Activated gamma-delta T cell treated with anti-CD3 and anti-CD28 coated beads, Interleukin-2, amount 50 U/mL, for 16 hours (primary cell): Measurements from ENCODE around the gene MED13L.
"Not testable (repeated sequence)": the region's sequence is repeated elsewhere in the genome, so short reads cannot be mapped to it uniquely, and the experiment has no call there.

Source experiments
- DNase-seq: peaks from one replicate; pipeline ENCODE4 v3.0.0-alpha.2; 2020; ENCODE audit warnings: low read depth

Gene MED13L

DNA sequence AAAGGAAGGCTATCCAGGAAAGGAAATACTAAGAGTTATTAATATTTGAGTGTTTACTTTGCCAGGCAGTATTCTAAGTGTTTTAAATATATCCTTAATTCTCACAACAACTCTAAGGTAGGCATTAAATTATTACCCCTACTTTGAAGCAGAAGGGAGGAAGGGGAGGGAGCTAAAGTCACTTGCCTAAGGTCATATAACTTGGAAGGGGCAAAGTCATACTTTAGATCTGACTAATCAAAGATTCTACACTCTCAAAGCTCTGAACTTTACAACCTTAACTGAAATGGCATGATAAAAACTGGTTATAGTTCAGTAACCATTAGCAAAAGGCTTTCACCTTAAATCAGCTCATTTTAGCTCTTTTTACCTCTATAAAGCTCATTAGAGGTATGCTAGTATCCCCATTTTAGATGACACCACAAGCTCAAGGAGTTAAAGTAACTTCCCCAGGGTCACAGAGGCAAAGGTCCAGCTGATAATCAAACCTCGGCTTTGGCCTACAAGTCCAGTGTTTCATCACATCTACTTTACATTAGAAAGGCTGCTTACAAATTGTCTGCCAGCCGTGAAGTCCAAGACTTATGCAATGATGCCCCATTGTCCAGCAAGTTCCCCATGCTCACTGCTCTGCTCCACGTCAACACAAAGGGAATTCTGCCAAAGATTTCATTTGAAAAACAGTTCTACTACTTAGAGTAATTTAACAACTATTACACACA lies 223.9 kb downstream of the MED13L start:
- no peak for DNase-seq

DNA sequence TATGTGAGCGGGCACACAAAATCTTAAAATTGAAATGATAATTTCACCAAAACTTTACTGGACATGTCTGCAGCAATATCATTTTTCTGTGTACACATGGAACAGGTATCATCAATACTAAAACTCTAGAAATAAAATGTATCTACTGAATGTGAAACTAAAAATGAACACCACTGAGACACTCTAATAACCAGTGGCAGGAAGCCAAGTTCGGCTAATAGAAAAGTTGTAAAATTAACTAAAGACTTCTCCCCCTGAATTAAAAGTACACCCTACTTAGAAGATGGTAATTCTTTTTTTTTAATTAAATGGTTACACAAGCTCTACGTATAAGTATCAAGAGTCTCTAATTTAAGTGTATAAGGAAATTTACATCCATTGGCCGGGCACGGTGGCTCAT lies 227.2 kb downstream of the MED13L start:
- no peak for DNase-seq

- DNase-seq = no peak
Observed at GRCh38 chr12:116048879-116049278, 228.6 kb downstream of the MED13L start.

GRCh38 chr12:116046039-116046438 lies 231.5 kb downstream of the MED13L start:
- DNase-seq = no peak

DNA sequence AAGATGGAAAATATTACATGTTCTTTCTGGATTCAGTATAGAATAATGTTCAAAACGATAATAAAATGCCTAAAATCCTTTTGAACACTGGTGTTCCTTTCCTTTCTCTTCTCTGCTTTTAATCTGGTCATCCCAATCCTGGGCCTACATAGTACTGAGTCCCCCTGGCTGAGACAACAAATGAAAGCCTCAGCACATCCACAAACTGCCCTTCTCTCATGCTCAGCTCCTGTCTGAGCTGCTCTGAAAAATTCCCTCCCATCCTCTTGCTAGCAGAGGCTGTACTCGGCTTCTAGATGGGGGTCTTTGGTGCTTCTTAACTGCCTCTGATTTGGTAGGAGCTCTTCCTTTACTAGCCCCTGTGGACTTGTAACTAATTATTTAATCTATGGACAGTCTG lies 232.3 kb downstream of the MED13L start:
- DNase-seq = no peak

GRCh38 chr12:116043659-116044535 lies 233.6 kb downstream of the MED13L start:
- no peak for DNase-seq

DNA sequence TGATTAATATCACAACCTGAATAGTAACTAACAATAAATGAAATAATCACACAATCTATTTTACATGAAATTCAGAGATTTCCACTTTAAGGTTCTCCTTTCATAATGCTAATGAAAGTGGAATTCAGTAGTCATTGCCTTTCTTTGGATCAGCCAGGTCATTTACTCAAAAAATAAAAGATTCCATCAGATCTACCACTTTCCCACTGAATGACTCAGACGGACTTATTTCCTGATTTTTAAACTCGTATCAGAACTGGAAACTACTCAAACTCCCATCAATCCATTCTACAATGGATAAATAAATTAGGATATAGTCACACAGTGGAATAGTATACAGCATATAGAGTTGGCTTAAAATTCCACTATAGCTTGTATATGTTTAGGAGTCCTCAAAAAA lies 237.1 kb downstream of the MED13L start:
- DNase-seq = no peak

- DNase-seq = no peak
Observed at GRCh38 chr12:116039081-116039480, 238.4 kb downstream of the MED13L start.

DNA sequence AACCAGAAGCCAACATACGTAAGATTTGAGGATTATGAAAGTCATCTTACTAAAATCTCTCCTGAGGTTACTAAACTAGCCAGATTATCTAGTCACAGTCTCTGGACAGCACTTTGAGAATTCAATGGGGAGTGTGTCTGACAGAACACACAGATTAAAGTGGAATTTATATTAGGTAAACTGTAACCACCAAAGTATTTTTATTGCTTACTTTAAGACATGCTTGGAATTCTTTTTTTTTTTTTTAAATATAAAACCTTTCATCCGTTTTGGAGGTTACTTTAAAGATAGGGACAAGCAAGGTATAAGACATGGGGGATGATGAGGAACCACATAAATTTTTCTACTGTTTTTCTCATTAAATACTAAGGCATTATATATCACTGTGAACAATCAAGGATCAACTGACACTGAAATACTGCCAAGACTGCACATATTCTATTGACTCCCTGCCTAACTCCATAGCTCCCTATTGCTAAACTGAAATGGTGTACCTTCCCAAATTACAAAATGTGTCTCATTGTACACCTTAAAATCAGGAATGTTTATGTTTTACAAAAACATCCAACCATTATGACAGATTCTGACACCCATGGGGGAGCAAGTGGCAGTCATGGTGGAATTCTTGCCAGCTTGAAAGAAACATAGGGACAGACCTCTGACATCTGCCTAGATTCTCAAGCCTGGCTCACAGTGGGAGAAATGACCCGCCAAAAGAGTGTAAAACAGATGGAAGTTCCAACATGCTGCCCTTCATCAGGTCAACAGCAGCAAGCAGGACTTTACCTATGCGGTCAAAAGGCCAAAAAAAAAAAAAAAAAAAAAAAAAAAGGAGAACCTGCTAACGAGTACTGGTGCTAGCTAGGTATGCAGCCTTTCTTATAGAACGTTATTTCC lies 239.3 kb downstream of the MED13L start:
- no peak for DNase-seq

GRCh38 chr12:116033765-116034164 lies 243.7 kb downstream of the MED13L start:
- DNase-seq = no peak

DNA sequence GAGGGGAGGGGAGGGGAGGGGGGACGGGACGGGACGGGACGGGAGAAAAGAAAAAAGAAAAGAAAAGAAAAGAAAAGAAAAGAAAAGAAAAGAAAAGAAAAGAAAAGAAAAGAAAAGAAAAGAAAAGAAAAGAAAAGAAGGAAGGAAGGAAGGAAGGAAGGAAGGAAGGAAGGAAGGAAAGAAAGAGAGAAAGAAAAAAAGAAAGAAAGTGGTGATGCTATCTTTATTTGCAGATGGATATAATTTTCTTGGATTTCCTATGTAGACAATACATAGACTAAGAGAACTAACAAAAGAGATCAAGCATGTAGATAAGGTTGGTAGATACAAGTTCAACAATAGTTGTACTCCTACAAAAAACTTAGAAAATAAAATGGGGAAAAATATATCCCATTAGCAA lies 245.9 kb downstream of the MED13L start:
- DNase-seq = not testable (repeated sequence)

DNA sequence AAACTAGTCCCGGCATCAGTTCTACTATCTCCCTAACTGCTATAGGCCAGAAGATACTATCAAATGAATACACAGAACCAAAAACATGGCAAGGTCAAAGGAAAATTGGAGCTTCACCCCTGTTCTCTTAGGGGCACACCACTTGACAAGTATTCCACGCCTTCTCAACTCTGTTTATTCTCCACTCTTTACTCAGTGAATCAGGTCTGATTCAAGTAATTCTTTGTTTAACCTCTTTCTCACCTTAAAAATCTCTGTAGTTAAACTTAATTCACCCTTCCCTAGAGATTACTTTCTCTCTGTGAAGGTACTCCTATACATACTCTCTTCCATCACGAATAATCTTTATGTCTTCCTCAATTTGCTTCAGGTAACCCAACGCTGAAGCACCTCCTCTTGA lies 248.9 kb downstream of the MED13L start:
- DNase-seq = no peak

DNA sequence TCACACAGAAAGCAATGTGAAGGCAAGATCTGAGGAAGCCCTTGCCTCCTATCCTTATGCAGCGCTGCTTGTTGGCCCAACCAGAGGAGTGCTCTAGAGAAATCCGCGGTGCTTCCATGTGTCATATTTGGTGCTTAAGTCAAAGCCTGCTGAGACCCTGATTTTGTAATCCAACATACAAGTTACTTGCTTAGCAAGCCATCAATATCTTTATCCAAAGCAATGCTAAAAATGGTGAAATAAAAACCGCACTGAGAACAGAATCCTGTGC lies 250.0 kb downstream of the MED13L start:
- no peak for DNase-seq

DNA sequence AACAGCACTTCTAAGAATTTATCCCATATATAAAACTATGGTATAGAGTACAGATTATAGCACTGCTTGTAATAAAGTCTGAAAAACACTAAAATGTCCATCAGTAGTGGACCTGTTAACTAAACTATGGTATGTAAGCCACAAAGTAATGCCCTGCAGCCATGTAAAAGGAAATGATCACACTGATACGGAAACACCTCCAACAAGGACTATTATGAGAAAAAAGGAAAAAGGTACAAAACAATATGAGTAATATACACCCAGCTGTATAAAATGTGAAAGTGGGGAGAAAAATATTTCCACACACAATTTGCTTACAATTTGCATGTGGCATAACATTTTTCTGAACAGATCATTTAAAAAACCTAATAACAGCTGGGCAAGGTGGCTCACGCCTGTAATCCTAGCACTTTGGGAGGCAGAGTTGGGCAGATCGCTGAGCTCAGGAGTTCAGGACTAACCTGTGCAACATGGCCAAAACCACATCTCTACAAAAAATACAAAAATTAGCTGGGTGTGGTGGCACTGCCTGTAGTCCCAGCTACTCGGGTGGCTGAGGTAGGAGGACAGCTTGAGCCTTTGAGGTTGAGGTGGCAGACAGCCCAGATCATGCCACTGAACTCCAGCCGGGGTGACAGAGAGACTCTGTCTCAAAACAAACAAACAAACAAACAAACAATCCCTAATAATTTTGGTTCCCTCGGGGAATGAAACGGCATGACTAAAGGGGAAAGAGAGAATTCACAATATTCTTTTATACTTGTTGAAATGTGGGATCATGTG lies 250.5 kb downstream of the MED13L start:
- no peak for DNase-seq

- no peak for DNase-seq
Observed at GRCh38 chr12:116026346-116026745, 251.1 kb downstream of the MED13L start.

DNA sequence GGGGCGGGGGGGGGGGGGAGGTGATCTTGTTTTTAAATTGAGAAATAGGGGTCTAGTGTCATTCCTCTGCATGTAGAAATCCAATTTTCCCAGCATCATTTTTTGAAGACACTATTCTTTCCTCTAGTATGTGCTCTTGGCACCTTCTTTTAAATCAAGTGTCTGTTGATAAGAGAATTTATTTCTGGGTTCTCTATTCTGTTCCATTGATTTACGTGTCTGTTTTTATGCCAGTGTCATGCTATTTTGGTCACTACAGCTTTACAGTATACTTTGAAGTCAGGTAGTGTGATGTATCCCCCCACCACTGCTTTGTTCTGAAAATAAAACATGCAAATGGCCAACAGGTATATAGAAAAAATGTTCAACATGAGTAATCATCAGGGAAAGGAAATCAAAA lies 252.7 kb downstream of the MED13L start:
- no peak for DNase-seq

DNA sequence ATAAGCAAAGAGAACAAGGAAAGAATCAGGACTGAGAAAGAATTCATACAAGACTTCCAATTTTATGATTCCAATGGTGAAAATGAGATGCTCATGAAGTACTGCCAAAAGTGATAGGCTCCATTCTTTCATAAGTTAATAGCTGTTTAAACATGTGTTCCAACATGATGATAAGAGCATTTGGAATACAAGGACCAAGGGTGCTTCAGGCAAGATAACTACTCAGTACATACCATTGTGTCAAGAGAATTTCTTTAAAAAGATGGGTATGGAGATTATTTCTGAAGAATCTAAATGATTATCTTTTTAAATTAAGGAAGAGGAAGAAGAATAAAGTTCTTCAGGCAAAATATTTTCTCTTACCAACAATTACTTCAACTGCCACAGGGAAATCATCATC lies 258.1 kb downstream of the MED13L start:
- DNase-seq = no peak

- no peak for DNase-seq
Observed at GRCh38 chr12:116018282-116018681, 259.2 kb downstream of the MED13L start.

DNA sequence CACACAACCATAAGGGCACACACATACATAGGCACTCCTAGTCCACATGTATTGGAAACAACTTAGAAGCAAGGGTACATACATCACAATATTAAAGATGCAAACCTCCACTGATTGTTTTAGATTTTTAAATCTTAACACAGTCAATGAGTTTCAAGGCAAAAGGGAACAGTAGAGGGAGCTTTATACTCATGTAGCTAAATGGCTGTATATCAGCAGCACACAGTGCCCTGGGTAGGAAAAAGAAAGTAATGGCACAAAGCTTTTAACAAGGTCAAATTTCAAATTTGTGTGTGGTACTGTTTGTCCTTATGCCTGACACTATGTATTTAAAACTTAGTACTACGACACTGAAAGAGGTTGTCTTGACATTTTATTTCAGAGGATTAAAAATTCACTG lies 262.0 kb downstream of the MED13L start:
- DNase-seq = no peak

DNA sequence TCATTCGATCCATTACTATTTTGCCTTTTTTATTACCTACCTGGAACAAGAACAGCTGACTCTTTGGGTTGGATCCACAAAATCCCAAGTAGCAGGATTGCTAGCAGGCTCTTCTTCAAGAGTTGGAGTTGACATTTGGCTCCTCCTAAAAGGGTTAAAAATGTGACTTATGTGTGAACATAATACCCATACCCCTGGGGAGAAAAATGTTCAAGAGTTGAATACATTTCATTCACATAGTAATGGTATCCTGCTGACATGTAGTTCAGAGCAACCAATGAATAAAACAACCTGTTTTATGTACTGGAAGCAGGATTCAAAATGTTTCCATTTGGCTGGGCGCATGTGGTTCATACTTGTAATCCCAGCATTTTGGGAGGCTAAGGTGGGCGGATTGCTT lies 264.7 kb downstream of the MED13L start:
- DNase-seq = no peak

DNA sequence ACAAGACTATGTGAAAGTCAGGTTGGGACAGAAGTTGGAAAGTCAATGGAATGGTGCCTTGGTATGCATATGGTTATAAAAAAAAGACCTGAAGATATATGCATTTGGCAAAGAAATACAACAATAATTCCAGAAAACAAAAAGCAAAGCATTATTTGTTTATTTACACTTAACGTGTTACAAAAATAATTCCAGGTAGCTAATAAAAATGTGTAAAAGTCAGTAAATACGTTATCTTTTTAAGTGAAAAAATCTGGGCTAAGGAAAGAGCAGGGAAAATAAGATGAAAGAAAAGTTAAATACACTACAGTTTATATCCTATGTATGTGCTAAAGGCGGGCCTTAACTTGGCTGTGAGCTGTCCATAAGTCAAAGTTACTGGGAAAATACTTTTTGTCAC lies 266.3 kb downstream of the MED13L start:
- DNase-seq = no peak

DNA sequence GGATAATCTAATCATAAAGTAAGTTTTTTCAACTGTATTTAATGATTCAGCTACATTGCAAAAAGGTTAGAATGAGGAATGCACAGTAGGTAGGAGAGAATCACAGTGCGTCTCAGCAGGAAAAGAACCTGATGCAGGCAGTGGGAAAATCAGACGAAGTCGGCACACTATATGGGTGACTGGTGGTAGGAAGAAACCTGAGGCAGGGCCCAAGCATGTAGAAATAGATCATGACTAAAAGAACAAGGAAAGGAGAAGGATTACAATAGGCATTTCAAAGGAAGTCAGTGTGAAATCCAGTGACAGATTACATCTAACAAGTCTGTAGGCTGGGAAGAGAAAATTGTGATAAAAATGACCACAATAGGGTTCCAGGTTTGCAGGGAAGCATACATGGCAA lies 267.0 kb downstream of the MED13L start:
- DNase-seq = no peak
